Measurements from ENCODE around the gene C5orf22.

C5orf22 gene

DNA sequence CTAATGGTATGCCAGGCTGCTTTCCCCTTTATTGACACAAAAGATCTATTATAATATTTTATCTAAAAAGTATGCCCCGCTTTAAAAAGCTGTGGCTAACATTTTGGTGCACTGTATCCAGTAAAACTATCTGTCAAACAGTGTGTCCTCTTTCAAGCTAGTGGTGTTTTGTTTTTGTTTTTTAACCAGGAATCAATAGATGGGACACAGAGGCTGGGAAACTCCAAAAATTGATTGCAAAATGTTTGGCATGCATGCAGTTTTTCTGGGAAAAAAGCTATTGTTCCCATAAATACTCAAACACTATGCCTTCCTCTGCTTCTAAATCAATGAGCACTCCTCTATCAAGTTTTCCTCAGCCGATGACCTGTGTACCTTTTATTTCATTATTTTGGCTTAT, 72.5 kb downstream of the C5orf22 start:
- DNase-seq (ENCODE audit: low read depth): no peak

Data from fibroblast of the conjunctiva (primary cell).